GM21619 (cell line): ENCODE results near the gene HELZ.
"Not testable (repeated sequence)": the region's sequence is repeated elsewhere in the genome, so short reads cannot be mapped to it uniquely, and the experiment has no call there.

Source experiments
- ATAC-seq: cut with Tn5 transposase; IDR thresholded peaks from one replicate; pipeline ENCODE4 v1.9.1; 2021; ENCODE audit not compliant: unreplicated experiment

The HELZ gene

GRCh38 chr17:67054608-67055007 lies 190.4 kb downstream of the HELZ start:
- ATAC-seq, result no peak

GRCh38 chr17:67054011-67054591 lies 190.9 kb downstream of the HELZ start:
- no peak for ATAC-seq

GRCh38 chr17:67053438-67054000 lies 191.5 kb downstream of the HELZ start:
- no peak for ATAC-seq

GRCh38 chr17:67052720-67053437 lies 192.1 kb downstream of the HELZ start:
- no peak for ATAC-seq

DNA sequence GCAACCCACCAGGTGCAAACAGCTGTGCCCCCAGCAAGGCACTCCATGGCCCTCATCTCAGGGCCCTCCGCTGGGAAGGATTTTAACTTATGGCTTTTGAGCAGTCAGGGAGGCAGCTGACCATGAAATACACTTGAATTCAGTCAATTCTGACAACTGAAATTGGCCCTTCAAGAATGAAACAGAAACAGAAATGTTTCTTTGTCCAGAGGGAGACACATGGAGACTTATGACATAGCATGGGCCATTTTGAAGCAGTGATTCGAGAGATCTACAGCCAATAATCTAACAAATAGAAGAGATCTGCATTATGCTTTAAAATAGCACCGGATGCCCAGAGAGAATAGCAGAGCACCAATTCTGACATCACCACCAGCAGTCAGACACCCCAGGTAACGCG lies 193.2 kb downstream of the HELZ start:
- no peak for ATAC-seq

GRCh38 chr17:67051155-67051538 lies 193.8 kb downstream of the HELZ start:
- no peak for ATAC-seq

GRCh38 chr17:67050471-67051154 lies 194.4 kb downstream of the HELZ start:
- ATAC-seq, result no peak

GRCh38 chr17:67050066-67050465 lies 194.9 kb downstream of the HELZ start:
- ATAC-seq, result no peak

- no peak for ATAC-seq
Measured at GRCh38 chr17:67049025-67049739, 195.8 kb downstream of the HELZ start.

GRCh38 chr17:67047382-67047781 lies 197.6 kb downstream of the HELZ start:
- no peak for ATAC-seq

DNA sequence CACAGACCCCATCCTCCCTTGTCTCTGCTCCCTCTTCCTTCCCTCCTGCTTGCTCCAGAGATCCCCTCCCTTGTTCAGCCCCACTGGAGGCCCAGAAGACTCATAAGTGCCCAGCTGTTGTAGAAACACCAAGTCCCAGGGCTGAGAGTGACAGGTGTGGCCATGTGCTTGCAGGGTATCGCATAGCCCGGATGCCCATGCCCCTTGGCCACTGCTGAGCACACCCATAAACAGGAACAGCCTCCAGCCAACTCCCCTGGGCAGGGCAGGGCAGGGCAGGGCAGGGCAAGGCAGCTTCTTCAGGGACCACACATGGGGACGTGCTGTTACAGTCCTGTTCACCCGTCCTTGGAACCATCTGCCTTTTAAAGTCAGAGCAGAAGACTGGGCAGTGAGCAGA lies 198.6 kb downstream of the HELZ start:
- no peak for ATAC-seq

- no peak for ATAC-seq
Measured at GRCh38 chr17:67044940-67045339, 200.1 kb downstream of the HELZ start.

- no peak for ATAC-seq
Measured at GRCh38 chr17:67044016-67044772, 200.8 kb downstream of the HELZ start, which contains the start of gene CACNG1. Gene CACNG1 (plus strand): TSS chr17:67044554. CDS start chr17:67044661, 107 bp downstream.

- ATAC-seq, result no peak
Measured at GRCh38 chr17:67043283-67043682, 201.7 kb downstream of the HELZ start.

DNA sequence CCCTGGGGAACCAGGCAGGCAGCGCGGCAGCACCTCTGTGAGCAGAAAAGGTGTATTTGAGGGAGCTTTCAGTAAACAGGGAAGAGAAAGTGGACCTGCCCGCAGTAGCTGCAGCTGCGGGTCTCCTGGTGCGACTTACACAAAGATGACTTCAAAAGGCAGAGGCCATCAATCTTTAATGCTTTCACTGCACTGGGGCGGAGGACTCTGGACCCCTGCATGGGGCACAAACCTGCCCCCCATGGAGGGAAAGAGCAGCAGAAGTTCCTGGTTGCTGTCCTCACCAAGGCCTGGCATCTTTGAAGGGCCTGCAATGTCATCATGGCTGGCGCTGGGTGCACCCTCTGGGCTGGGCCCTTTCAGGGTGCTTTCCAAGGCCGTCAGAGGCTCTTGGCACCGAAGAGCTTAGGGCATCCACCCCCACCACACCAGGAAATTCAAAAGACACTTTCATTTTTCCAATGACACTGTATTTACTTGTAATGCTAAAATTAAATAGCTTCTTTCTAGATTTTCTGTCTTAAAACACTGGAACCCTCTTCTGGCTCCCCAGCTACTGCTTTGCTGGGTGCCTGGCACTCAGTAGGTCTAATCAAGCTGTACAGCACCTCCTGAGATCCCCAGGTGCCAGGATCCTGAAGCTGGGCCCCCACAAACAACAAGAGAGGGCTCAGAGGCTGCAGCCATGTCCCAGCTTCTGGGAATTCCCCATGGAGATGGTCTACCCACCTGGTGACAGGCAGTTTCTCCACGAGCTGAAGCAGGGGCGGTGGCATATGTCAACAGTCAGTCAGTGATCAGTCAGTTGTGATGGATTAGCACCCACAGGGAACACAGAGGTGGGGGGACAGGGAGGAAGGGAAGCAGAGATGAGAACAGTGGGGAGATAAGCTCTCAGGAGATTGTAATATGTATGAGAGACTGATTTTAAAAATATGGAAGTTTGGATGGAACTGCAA lies 202.8 kb downstream of the HELZ start:
- no peak for ATAC-seq

DNA sequence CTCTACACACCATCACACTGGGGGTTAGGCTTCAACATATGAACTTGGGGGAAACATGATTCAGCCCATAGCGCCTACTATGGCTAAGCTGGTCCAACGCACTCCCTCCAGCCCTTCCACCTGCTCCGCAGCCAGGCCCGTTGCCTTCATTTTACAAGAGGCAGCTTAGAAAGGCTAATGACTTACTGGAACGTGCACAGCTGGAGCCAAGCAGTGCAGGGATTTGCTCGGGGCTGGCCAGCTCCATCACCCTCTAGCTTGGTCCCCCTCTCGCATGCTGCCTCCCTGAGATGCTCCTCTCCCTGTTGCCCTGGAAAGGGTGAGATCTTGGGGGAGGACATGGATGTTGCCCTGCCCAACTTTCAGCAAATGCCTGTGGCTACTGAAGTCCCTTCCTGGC lies 203.5 kb downstream of the HELZ start:
- ATAC-seq, result no peak

- ATAC-seq, result not testable (repeated sequence)
Measured at GRCh38 chr17:67041119-67041518, 203.9 kb downstream of the HELZ start.

DNA sequence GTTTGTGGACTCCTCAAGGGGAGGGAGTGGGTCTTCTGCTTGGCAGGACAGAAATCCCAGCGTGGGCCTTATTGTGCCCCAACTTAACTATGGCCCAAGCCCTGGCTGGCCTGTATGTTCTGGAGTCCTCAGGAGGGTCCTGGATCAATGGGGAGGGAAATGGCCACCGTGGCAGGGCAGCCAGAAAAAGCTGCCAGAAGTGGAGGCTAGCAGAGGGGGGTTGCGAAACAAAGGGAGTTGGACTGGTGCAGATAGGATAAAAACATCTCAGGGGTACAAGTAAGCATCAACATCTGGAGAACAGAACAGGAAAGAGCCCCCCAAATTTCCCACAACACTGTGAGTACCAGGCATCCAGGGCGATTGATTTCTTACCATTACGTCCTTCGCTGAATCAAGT lies 204.3 kb downstream of the HELZ start:
- ATAC-seq, result no peak

DNA sequence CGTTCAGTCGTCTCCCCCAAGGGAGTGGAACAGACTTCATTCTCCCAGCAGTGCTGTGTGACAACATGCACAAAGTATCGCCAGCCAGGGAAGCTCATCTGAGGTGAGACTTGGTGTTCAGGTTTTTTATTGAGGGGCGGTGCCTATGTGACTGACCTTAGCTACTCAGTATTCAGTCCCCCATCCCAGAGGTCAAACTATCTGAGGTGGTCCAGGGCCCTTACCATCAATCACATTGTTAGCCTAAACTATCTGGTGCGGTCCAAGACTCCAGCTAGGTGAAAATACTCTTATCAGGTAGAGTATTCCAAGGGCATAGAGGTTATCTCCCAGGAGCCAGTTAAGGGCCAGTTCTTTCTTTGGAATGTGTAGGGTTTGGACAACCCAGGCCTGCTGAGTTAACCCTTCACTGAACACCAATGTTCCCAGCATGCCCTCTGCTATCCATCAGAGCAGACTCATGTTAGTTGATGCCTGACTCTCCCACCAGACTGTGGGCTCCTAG lies 206.1 kb downstream of the HELZ start:
- ATAC-seq, result no peak
